ENCODE data around the gene CACNG8.

GRCh38 chr19:54030895-54031586 is 68.3 kb downstream of the CACNG8 start:
- TF ChIP-seq POLR2A (IDR thresholded peaks at IDR 0.05): no peak
- no peak for TF ChIP-seq CTCF (IDR thresholded peaks at IDR 0.05)

Data from body of pancreas (tissue), 4 donors.